GM15510 (cell line): Measurements from ENCODE around the gene ATXN1.

Source experiments
- POLR2A ChIP-seq: IDR thresholded peaks from 3 replicates; pipeline ENCODE4 v1.6.1; 2011; ENCODE audit warnings: borderline replicate concordance; ENCODE audit not compliant: insufficient read length; ENCODE audit errors: extremely low read depth

The ATXN1 gene

DNA sequence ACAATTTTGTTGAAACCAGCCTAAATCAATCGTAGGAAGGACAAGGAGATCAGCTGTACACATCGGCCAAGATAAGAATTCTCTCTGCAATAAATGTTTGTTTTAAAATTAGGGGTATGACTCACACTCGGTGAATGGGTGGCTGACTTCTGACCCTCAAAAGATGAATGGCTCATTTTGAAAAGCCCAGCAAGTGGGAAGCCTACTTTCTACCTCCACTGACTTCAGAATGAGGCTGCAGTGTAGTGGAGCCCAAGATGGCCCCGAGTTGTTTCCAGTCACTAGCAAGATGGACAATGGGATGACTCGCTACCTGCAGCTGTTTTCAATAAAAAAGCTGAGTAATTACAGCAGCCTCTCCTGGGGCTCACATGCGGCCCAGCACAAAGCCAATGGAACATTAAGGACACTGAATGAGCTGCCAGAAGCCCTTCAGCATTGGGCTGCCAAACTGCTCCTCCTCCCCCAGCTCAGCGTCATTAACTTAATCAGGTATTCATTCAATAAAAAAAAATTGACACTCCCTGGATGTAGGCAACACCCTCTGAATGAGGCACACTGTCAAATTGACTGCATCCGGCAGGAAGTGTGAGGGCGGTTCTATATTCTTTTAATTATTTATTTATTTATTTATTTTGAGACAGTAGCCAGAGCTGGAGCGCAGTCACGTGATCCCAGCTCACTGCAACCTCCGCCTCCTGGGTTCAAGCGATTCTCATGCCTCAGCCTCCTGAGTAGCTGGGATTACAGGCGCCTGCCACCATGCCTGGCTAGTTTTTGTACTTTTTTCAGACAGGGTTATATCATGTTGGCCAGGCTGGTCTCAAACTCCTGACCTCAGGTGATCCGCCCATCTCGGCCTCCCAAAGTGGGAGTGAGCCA lies 415.6 kb downstream of the ATXN1 start:
- no peak for TF ChIP-seq POLR2A

GRCh38 chr6:16344756-16345155 lies 416.5 kb downstream of the ATXN1 start:
- no peak for TF ChIP-seq POLR2A

- TF ChIP-seq POLR2A = no peak
Measured at GRCh38 chr6:16343593-16343992, 417.7 kb downstream of the ATXN1 start.

DNA sequence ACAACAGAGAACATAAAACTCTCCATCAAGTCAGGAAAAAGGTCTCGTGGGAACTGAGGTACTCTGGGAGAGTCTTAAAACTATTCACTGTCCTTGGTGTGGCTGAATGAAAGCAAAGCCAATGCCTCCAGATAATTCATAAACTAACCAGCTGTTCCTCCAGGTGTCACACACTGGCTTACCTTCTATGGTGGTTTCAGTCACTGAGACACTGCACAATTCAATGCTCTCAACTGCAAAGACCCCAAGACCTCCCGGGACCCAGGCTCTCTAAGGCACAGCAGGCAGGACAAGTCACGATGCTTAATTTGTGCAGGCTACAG lies 422.0 kb downstream of the ATXN1 start:
- no peak for TF ChIP-seq POLR2A

DNA sequence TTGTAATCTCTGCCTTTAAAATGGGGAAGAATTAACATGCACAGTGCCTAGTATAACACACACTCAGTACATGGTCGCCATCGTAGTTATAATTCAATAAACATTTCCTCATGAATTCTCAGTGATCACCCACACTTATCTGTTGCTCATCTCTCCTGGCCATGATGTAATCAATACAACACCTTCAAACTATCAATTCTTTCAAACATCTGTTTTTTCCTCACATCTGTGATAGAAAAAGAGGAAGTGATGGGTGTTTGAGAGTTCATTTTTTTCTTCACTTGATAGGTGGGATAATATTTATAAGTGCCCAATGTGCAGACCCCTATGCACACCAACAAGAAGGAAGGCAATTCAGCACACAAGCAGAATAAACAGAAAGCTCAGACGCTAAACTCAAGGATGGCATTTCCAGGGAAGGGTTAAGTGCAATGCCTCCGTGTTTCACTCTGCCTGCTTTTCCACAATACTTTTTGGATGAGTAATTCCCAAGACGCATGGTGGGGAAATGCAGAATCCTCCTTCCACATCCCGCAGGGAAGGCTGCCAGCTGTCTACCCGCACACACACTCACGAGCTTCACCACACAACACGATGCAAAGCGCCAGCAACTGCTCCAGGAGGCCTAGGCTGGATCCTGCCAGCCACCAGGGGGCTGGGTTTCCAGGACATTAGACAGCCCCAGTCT lies 422.5 kb downstream of the ATXN1 start:
- no peak for TF ChIP-seq POLR2A

GRCh38 chr6:16337295-16337975 lies 423.8 kb downstream of the ATXN1 start:
- TF ChIP-seq POLR2A = no peak

- TF ChIP-seq POLR2A = no peak
Measured at GRCh38 chr6:16336911-16337294, 424.4 kb downstream of the ATXN1 start.

DNA sequence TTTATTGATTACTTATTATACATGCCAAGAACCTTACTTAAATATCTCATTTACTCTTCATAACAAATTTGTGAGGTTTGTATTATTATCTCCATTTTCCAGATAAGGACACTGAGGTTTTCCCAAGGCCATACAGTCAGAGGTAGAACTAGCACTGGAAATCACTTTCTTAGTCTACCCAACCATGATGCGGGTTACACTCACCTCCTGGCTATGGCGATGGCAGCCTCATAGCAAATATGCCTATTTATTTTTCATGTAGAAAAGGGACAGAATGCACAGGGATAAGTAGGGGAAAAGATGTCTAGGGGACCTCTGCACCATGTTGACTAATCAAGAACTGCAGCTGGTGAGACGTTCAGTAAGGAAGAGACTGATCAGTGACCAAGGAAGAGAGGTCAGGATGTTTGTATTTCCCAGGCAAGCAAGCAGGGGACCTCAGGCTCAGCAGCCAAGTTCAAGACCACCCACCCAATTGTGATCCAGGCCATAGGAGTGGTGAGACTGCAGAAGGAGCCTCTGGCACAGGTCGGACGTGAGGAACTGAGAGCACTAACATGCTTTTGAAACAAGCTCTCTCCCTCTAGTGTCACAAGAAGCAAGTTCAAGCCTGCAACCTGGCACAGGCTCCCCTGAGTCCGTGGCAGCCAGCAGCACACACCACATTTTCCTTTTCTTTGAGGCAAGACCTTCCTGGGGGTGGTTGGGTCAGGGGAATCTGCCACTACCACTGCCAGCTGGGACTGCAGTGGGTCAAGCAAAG lies 425.0 kb downstream of the ATXN1 start:
- TF ChIP-seq POLR2A = no peak

DNA sequence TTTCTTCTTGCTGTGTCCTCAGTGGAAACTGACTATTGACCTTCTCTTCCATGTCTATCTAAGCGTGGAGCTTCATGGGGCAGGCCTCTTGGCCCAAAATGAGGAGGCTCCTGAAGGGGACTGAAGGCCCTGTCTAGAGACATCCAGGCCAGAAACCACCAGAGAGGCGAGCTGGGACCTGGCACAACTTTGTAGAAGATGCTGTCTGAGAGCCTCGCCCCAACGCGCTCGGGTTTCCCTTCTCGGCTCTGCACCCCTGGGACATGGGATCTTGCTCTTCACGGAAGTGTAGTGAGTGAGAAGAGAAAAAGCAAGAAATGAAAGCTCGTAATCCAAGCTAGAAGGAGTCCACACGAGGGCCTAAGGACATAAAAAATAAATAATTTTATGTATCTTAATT lies 426.1 kb downstream of the ATXN1 start:
- no peak for TF ChIP-seq POLR2A

- TF ChIP-seq POLR2A = no peak
Measured at GRCh38 chr6:16334671-16335070, 426.6 kb downstream of the ATXN1 start.

DNA sequence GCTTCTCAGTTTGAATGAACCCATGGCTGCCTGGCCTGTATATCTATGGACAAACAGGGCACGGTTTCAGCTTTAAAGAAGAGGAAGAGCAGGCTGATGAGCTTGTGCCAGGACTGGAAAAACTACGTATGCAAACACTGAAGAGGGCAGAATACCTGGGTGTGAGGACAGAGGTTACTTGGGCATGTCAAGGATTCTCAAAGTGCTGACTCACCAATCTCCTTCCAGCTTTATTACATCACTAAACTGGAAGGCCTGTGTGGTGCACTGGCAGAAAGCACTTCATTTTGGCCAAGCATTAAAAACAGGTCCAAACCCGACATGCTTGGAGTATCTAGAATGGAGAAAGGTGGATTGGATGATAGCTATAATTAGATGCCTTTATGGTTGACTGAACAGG lies 427.7 kb downstream of the ATXN1 start:
- no peak for TF ChIP-seq POLR2A

DNA sequence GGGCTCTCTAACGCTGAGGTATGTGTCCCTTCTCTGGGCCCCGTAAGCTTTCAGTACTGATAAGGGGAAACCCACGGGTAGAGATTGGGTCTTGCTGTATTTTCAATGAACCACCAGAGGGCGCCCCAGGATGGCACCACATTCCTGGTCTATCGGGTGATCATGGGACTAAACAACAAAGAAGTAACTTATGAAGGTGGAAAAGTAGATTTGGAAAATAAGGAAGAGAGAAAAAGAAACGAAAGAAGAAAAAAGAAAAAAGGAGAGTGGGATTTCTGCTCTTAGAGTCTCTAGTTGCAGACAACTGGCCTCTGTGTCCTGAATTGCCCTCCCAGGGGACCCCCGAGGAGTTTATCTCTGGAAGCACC lies 429.1 kb downstream of the ATXN1 start:
- TF ChIP-seq POLR2A = no peak

GRCh38 chr6:16331384-16332174 lies 429.7 kb downstream of the ATXN1 start:
- TF ChIP-seq POLR2A = no peak

GRCh38 chr6:16329233-16329632 lies 432.0 kb downstream of the ATXN1 start:
- TF ChIP-seq POLR2A = no peak
